Measurements from ENCODE around the gene MOB3B.

Gene MOB3B

GRCh38 chr9:27445688-27446087 lies 83.9 kb downstream of the MOB3B start:
- ATAC-seq (ENCODE audit: low read depth) = no peak
- H3K36me3 ChIP-seq (ENCODE audit: low read depth) = peaks cover 26% of the 10 kb centered on the region
- TF ChIP-seq CTCF (IDR thresholded peaks at IDR 0.05; ENCODE audit: poor library complexity, severe bottlenecking) = no peak
- DNase-seq (ENCODE audit: low spot score) = no peak
- H3K9me3 ChIP-seq (ENCODE audit: severe bottlenecking) = no peaks in the 10 kb centered on the region
- no peak overlapping the region for H3K27ac ChIP-seq (ENCODE audit: poor library complexity, severe bottlenecking)
- H3K27me3 ChIP-seq (ENCODE audit: insufficient read depth, poor library complexity, severe bottlenecking) = no peaks in the 10 kb centered on the region
- H3K4me1 ChIP-seq (ENCODE audit: insufficient read depth, poor library complexity, severe bottlenecking) = peaks cover 21% of the 10 kb centered on the region
- H3K4me3 ChIP-seq (ENCODE audit: severe bottlenecking) = no peak overlapping the region

GRCh38 chr9:27445057-27445595 lies 84.5 kb downstream of the MOB3B start:
- Histone ChIP-seq H3K9me3 (ENCODE audit: severe bottlenecking) (no peaks in the 10 kb centered on the region), H3K27ac (ENCODE audit: poor library complexity, severe bottlenecking) (no peak overlapping the region), H3K36me3 (ENCODE audit: low read depth) (peaks cover 23% of the 10 kb centered on the region), H3K27me3 (ENCODE audit: insufficient read depth, poor library complexity, severe bottlenecking) (no peaks in the 10 kb centered on the region), H3K4me3 (ENCODE audit: severe bottlenecking) (no peak overlapping the region), H3K4me1 (ENCODE audit: insufficient read depth, poor library complexity, severe bottlenecking) (peaks cover 19% of the 10 kb centered on the region)
- DNase-seq (ENCODE audit: low spot score) (no peak), ATAC-seq (ENCODE audit: low read depth) (no peak)
- no peak for TF ChIP-seq CTCF (IDR thresholded peaks at IDR 0.05; ENCODE audit: poor library complexity, severe bottlenecking)

- ATAC-seq (ENCODE audit: low read depth) (no peak), DNase-seq (ENCODE audit: low spot score) (no peak)
- TF ChIP-seq CTCF (IDR thresholded peaks at IDR 0.05; ENCODE audit: poor library complexity, severe bottlenecking) = no peak
- Histone ChIP-seq H3K4me1 (ENCODE audit: insufficient read depth, poor library complexity, severe bottlenecking) (peaks cover 40% of the 10 kb centered on the region), H3K36me3 (ENCODE audit: low read depth) (peaks cover 6% of the 10 kb centered on the region; the same call in 1 of the 2 replicates), H3K27me3 (ENCODE audit: insufficient read depth, poor library complexity, severe bottlenecking) (no peaks in the 10 kb centered on the region), H3K9me3 (ENCODE audit: severe bottlenecking) (no peaks in the 10 kb centered on the region), H3K4me3 (ENCODE audit: severe bottlenecking) (no peak overlapping the region), H3K27ac (ENCODE audit: poor library complexity, severe bottlenecking) (peak overlapping the region; percentile 50)
These were observed 87.2 kb downstream of the MOB3B start for GRCh38 chr9:27442464-27442863.

- Histone ChIP-seq H3K4me1 (ENCODE audit: insufficient read depth, poor library complexity, severe bottlenecking) (peaks cover 45% of the 10 kb centered on the region), H3K36me3 (ENCODE audit: low read depth) (peaks cover 3% of the 10 kb centered on the region; the same call in 1 of the 2 replicates), H3K4me3 (ENCODE audit: severe bottlenecking) (no peak overlapping the region), H3K27ac (ENCODE audit: poor library complexity, severe bottlenecking) (peak overlapping the region; percentile 50), H3K27me3 (ENCODE audit: insufficient read depth, poor library complexity, severe bottlenecking) (no peaks in the 10 kb centered on the region), H3K9me3 (ENCODE audit: severe bottlenecking) (no peaks in the 10 kb centered on the region)
- no peak for TF ChIP-seq CTCF (IDR thresholded peaks at IDR 0.05; ENCODE audit: poor library complexity, severe bottlenecking)
- ATAC-seq (ENCODE audit: low read depth) (no peak; the same call in 2 of the 3 replicates), DNase-seq (ENCODE audit: low spot score) (no peak)
These were observed 87.9 kb downstream of the MOB3B start for GRCh38 chr9:27441741-27442070.

- Histone ChIP-seq H3K4me1 (ENCODE audit: insufficient read depth, poor library complexity, severe bottlenecking) (peaks cover 51% of the 10 kb centered on the region), H3K9me3 (ENCODE audit: severe bottlenecking) (no peaks in the 10 kb centered on the region), H3K27me3 (ENCODE audit: insufficient read depth, poor library complexity, severe bottlenecking) (no peaks in the 10 kb centered on the region), H3K4me3 (ENCODE audit: severe bottlenecking) (no peak overlapping the region), H3K36me3 (ENCODE audit: low read depth) (peaks cover 3% of the 10 kb centered on the region; the same call in 1 of the 2 replicates), H3K27ac (ENCODE audit: poor library complexity, severe bottlenecking) (peak overlapping the region; percentile 50)
- no peak for DNase-seq (ENCODE audit: low spot score)
- TF ChIP-seq CTCF (IDR thresholded peaks at IDR 0.05; ENCODE audit: poor library complexity, severe bottlenecking) = no peak
- ATAC-seq (ENCODE audit: low read depth) = peak; percentile 56
These were observed 88.5 kb downstream of the MOB3B start for GRCh38 chr9:27440888-27441740.
